ENCODE data around the gene PPP2R5C. TPM values are rescaled to one million over a fixed set of nuclear protein-coding genes. Genes with fewer than 3 reads are reported as not detected.

PPP2R5C gene
- total and polyA plus RNA-seq, 8 donors, result 41.6 to 76.1 (median 55.9) TPM

GRCh38 chr14:101828046-101828445 is 66.5 kb downstream of the PPP2R5C start:
- intact Hi-C loops (cut with DNase I), result no loop called here
- peaks cover 0 to 37% (median 6%) of the 10 kb centered on the region in 3 donors for H3K4me1 ChIP-seq
- TF ChIP-seq CTCF (IDR thresholded peaks at IDR 0.05), result no peak

GRCh38 chr14:101830271-101830670 is 68.8 kb downstream of the PPP2R5C start:
- H3K27me3 ChIP-seq, result no peaks in the 10 kb centered on the region
- intact Hi-C loops (cut with DNase I), result no loop called here
- H3K4me1 ChIP-seq, result peaks cover 13 to 38% (median 18%) of the 10 kb centered on the region in 3 donors
- no peak for FAIRE-seq
- no peaks in the 10 kb centered on the region for H3K36me3 ChIP-seq
- DNase-seq, result no peak
- TF ChIP-seq CTCF (IDR thresholded peaks at IDR 0.05), result no peak
- H3K27ac ChIP-seq, result no peak overlapping the region
- ATAC-seq, result no peak
- no peak overlapping the region for H3K4me3 ChIP-seq
- H3K9me3 ChIP-seq, result no peaks in the 10 kb centered on the region
- 80 to 82% methylated on average over 4 of the region's 4 CpGs for WGBS, 2 donors

More at GRCh38 chr14:101828046-101828445, 66.5 kb downstream of the PPP2R5C start:
- FAIRE-seq (no peak), DNase-seq (no peak), ATAC-seq (no peak)
- 53 to 64% methylated on average over 2 of the region's 2 CpGs for WGBS, 2 donors
- Histone ChIP-seq H3K4me3 (no peak overlapping the region), H3K36me3 (no peaks in the 10 kb centered on the region), H3K27ac (no peak overlapping the region), H3K9me3 (no peaks in the 10 kb centered on the region), H3K27me3 (no peaks in the 10 kb centered on the region)

GRCh38 chr14:101833045-101833444 is 71.5 kb downstream of the PPP2R5C start:
- intact Hi-C loops (cut with DNase I), result no loop called here
- Histone ChIP-seq H3K27me3 (no peaks in the 10 kb centered on the region), H3K27ac (peak overlapping the region in 1 of 4 donors; percentile 42), H3K9me3 (no peaks in the 10 kb centered on the region), H3K36me3 (no peaks in the 10 kb centered on the region), H3K4me1 (peaks cover 19 to 41% (median 30%) of the 10 kb centered on the region in 3 donors), H3K4me3 (no peak overlapping the region)
- DNase-seq (peak in 5 of 6 donors; percentile 50 to 77 (median 53)), ATAC-seq (peak; percentile 51 to 85 (median 70)), FAIRE-seq (no peak)
- 40 to 42% methylated on average over 11 of the region's 11 CpGs for WGBS, 2 donors
- TF ChIP-seq CTCF (IDR thresholded peaks at IDR 0.05), result no peak

DNA sequence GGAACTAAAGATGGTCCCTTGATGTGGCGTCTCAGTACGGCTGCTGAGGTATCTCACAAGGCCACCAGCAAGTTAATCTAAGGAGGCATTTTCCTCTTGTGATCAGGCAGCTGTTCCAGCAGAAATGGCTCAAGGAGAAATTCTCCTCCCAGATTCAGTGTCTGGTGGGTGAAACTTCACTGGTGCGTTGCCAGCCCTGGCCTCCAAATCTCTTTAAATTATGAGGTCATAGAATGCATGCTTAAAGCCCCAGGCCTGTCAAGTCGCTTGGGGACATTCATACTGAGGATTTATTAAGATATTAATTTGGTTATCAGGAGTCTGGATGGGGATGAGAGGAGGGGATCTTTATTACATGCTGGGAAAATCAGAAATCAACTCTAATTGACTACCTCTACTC is 72.9 kb downstream of the PPP2R5C start:
- Histone ChIP-seq H3K4me3 (no peak overlapping the region), H3K27me3 (no peaks in the 10 kb centered on the region), H3K9me3 (no peaks in the 10 kb centered on the region), H3K36me3 (no peaks in the 10 kb centered on the region), H3K27ac (peak overlapping the region in 1 of 4 donors; percentile 34), H3K4me1 (peaks cover 19 to 41% (median 30%) of the 10 kb centered on the region in 3 donors)
- ATAC-seq (no peak), FAIRE-seq (no peak), DNase-seq (no peak)
- intact Hi-C loops (cut with DNase I), result no loop called here
- no peak for TF ChIP-seq CTCF (IDR thresholded peaks at IDR 0.05)
- 51 to 64% methylated on average over 4 of the region's 4 CpGs for WGBS, 2 donors

DNA sequence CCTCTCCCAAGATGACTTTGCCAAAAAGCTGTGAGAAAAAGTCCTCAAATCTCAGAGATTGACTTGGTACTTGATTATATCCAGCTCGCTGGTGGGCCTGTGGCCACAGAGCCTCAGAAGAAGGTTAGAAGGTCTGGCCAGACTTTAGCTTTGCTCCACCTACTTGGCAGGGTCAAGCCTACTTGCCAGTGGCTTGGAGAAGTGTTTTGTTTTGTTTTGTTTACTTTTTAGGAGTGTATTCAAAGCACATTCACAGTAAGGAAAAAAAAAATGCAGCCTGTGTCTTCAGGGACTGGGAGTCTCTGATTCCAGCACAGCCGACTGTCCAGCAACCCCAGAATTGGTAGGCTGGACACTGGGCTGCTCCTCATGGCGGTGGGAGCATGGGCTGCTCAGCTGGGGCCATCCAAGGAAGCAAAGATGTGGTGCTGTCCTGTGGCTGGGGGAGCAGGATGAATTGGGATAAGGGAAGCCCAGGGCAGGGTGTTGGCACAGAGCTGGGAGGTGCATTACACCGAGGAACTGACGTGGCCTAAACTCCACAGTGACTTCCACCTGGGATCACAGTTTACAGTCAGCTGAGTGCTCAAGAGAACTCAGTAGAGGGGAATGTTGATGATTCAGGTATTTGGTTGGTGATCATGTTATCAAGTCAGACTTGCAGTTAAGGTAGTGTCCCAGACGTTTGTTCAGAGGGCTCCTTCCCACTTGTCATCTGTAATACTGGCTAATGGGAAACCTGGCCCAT is 73.5 kb downstream of the PPP2R5C start:
- DNase-seq, result no peak
- WGBS, 2 donors, result 47 to 58% methylated on average over 6 of the region's 6 CpGs
- no peak overlapping the region for H3K4me3 ChIP-seq
- no peaks in the 10 kb centered on the region for H3K9me3 ChIP-seq
- H3K36me3 ChIP-seq, result no peaks in the 10 kb centered on the region
- intact Hi-C loops (cut with DNase I), result no loop called here
- H3K4me1 ChIP-seq, result peaks cover 19 to 41% (median 30%) of the 10 kb centered on the region in 3 donors
- peak overlapping the region in 2 of 4 donors; percentile 22 to 34 for H3K27ac ChIP-seq
- ATAC-seq, result peak; percentile 37 to 60 (median 52)
- H3K27me3 ChIP-seq, result no peaks in the 10 kb centered on the region
- TF ChIP-seq CTCF (IDR thresholded peaks at IDR 0.05), result no peak
- no peak for FAIRE-seq

Data from pancreas (tissue), 10 donors.